ES-I3 (cell line): ENCODE measurements around the gene TRDMT1.

Source experiments
- H3K36me3 ChIP-seq: 2 replicates; pipeline ENCODE4 v1.6.1; 2013; ENCODE audit warnings: mild to moderate bottlenecking, low read length, control low read depth, moderate library complexity; ENCODE audit not compliant: insufficient read depth
- H3K4me1 ChIP-seq: 2 replicates; pipeline ENCODE4 v1.6.1; 2013; ENCODE audit warnings: mild to moderate bottlenecking, control low read depth, low read length; ENCODE audit not compliant: insufficient read depth
- H3K9ac ChIP-seq: 2 replicates; pipeline ENCODE4 v1.6.1; 2013; ENCODE audit warnings: low read depth, mild to moderate bottlenecking, low read length, moderate library complexity
- H3K9me3 ChIP-seq: 2 replicates; pipeline ENCODE4 v1.6.1; 2013; ENCODE audit warnings: mild to moderate bottlenecking, low read length, moderate library complexity; ENCODE audit not compliant: control insufficient read depth, insufficient read depth

The TRDMT1 gene

DNA sequence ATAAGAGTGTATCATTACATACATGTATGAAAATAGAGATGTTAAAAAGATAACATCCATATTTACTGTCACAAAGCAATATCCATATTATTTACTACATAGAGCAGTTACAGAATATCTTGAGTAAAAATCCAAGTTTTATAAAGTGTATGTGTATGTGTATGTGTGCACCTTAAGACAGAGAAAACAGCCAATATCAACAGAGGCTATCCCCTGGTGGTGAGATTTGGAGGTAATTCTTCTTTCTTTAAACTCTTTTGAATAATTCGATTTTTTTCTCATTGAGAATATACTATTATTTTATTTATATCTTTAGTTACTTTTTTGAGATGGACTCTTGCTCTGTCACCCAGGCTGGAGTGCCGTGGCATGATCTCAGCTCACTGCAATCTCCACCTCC is 18.4 kb downstream of the TRDMT1 start:
- no peak overlapping the region for H3K9ac ChIP-seq
- H3K36me3 ChIP-seq, result no peaks in the 10 kb centered on the region
- peaks cover 8% of the 10 kb centered on the region; the same call in 1 of the 2 replicates for H3K4me1 ChIP-seq
- H3K9me3 ChIP-seq, result no peaks in the 10 kb centered on the region

DNA sequence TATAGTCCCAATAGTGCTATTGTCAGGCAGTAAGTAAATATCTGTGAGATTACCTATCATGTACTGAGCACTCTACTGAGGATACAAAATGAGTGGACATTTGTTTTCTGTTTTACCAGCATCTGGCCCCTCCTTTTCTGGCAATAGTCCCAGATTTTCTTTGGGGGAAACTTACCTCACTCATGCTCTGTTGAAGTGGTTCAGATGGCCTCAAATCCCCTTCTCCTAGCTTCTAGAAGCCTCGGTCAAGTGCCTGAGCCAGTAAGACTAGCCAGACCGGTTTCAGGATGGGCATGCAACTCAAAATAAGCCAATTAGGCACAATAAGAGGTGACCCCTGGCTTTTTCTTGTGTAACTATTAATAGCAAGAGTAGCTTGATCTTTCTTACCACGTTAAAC is 19.7 kb downstream of the TRDMT1 start:
- H3K9me3 ChIP-seq, result no peaks in the 10 kb centered on the region
- H3K4me1 ChIP-seq, result peaks cover 8% of the 10 kb centered on the region; the same call in 1 of the 2 replicates
- no peak overlapping the region for H3K9ac ChIP-seq
- H3K36me3 ChIP-seq, result no peaks in the 10 kb centered on the region

DNA sequence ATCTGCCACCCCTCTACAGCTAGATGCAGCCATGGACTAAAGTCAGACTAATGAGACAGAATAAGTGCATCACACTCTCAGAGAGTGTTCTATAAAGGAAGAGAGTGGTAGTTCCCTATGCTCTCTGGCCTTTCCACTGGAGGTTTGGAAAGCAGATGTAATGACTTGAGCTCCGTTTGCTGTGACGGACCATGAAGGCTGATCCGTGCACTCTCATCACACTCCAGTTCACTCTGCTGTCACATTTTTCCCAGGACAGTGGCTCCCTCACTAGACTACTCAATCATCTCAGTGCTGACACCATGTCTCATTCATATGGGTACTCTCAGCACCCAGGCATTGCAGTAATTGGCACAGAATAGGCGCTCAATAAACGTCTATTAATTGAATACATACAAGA is 20.4 kb downstream of the TRDMT1 start:
- no peaks in the 10 kb centered on the region for H3K9me3 ChIP-seq
- H3K4me1 ChIP-seq, result peaks cover 8% of the 10 kb centered on the region; the same call in 1 of the 2 replicates
- H3K9ac ChIP-seq, result no peak overlapping the region
- no peaks in the 10 kb centered on the region for H3K36me3 ChIP-seq

DNA sequence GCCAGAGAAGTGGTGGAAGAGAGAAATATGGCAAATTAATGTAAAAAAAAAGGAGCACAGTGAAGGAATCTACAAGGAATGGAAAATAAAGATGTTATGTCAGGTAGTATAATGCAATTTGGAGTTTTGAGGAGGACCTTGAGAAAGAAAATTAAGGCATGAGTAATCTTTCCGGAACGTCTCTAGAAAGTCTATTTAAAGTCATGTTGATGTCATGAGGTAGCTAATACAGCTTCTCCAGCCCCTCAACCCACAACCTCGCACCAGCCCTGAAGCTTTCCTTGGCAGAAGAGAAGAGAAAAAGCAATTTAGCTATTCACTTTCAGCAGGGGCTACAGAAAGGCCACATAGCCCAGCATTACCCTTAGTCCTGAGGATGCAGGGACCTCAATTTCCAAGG is 22.5 kb downstream of the TRDMT1 start:
- H3K36me3 ChIP-seq, result no peaks in the 10 kb centered on the region
- peaks cover 13% of the 10 kb centered on the region for H3K4me1 ChIP-seq
- H3K9me3 ChIP-seq, result no peaks in the 10 kb centered on the region
- no peak overlapping the region for H3K9ac ChIP-seq

DNA sequence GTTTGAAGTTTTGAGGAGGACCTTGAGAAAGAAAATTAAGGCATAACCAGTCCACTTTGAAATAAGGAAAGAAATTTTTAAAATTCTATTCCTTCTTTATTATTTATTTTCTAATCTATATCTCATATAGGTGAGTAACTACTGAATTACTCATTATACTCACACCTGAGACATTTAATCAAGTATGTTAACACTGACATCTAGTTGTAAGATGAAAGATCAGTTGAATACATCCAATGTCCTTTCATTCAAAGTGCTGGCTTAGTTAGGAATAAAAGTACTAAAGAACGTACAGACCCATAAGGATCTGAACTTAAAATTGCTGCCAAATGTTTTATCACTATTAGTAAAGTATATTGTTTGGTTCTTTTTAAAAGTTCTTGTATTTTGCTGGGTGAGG is 23.5 kb downstream of the TRDMT1 start:
- Histone ChIP-seq H3K36me3 (no peaks in the 10 kb centered on the region; the same call in 1 of the 2 replicates), H3K9me3 (no peaks in the 10 kb centered on the region), H3K9ac (no peak overlapping the region), H3K4me1 (peaks cover 13% of the 10 kb centered on the region)

DNA sequence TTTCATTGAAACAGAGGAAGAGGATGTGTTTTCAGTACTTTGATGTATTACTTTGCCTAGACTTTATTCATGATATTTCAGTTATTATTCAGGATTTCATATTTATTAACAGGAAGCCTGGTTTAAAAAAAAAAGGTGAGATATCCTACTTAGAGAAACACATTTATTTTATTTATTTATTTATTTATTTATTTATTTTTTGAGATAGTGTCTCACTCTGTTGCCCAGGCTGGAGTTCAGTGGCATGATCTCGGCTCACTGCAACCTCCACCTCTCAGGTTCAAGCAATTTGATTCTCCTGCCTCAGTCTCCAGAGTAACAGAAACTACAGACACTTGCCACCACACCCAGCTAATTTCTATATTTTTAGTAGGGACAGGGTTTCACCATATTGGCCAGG is 24.5 kb downstream of the TRDMT1 start:
- peaks cover 10% of the 10 kb centered on the region for H3K4me1 ChIP-seq
- H3K36me3 ChIP-seq, result no peaks in the 10 kb centered on the region; the same call in 1 of the 2 replicates
- H3K9me3 ChIP-seq, result no peaks in the 10 kb centered on the region
- H3K9ac ChIP-seq, result no peak overlapping the region

DNA sequence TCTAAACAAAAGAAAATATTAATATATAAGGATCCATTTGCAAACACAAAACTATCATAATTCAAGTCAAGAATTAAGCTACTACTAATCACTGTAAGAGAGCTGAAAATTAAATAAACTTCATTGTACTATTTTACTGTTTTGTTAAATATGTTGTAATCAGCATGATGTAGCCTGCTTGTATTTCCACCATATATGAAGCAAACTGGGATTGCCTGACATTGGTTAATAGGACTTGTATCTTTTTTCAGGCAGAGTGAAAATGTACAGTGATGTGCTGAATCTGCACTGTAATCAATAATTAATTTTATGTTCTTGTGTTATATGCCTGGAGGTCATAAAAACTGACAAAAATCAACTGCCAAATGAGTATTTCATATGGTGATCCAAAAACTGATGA is 25.4 kb downstream of the TRDMT1 start:
- Histone ChIP-seq H3K9me3 (no peaks in the 10 kb centered on the region), H3K36me3 (no peaks in the 10 kb centered on the region; the same call in 1 of the 2 replicates), H3K9ac (no peak overlapping the region)

DNA sequence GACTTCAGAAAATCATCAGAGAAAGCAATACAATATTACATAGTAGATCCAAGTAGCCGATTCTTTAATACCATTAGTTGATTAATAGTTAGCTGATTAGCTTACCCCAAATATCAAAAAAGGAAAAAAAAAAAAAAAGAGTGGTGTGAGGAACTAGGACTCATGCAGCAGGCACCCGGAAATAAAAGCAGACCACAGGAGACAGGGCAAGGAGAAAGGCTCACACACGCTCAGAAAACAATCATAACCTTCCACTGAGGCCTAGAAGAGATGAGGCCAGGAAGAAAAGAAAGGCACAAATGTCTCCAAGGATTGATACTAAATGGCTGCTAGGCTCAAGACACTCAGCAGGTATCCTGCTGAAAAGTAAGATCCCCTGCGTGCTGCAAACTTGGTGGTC is 25.9 kb downstream of the TRDMT1 start:
- no peaks in the 10 kb centered on the region; the same call in 1 of the 2 replicates for H3K36me3 ChIP-seq
- no peaks in the 10 kb centered on the region for H3K9me3 ChIP-seq
- peaks cover 6% of the 10 kb centered on the region for H3K4me1 ChIP-seq
- H3K9ac ChIP-seq, result no peak overlapping the region

More for the DNA sequence above, 25.4 kb downstream of the TRDMT1 start:
- peaks cover 6% of the 10 kb centered on the region for H3K4me1 ChIP-seq

DNA sequence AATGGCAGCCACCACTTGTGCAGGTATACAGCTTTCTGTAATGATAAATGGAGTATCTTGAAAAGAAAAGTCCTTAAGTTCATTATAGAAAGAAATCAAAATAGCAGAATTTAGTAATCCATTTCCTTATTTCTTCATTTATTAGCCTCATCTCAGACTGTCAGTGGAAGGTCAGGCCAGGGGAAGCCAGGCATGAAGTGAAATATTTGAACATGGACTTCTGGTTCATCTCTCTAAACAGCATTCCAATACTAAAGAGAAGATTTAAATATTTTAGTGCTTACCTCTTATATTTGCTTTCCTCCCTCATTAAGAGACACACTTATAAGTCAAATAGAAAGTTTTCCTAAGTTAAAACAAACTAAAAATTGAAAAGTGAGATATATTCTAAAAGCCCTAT is 26.8 kb downstream of the TRDMT1 start:
- Histone ChIP-seq H3K9me3 (no peaks in the 10 kb centered on the region), H3K9ac (no peak overlapping the region), H3K4me1 (peaks cover 6% of the 10 kb centered on the region), H3K36me3 (no peaks in the 10 kb centered on the region; the same call in 1 of the 2 replicates)

DNA sequence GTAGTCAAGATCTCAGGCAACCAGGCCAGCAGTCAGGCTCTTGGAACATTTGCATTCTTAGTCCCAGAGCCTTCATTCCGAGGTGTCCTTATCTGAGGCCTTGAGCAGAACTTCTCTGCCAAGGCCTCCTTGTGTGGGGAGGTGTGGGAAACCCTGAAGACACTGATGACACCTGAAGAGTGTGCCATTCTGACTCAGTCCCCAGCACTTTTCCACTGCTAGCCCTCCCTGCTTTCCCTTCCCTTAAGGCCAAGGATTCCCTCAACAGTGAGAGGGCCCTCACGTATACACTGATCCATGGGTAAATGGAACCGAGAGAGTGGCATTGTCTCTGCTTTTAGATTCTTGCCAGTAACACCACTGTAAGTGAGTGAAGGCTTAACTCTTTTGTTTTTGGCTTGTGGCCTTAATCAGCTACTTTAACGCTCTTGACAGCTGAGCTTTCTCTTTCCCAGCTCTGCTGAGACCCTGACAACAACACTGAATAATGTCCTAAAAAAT is 30.3 kb downstream of the TRDMT1 start:
- Histone ChIP-seq H3K9ac (no peak overlapping the region), H3K36me3 (no peaks in the 10 kb centered on the region; the same call in 1 of the 2 replicates), H3K4me1 (peaks cover 6% of the 10 kb centered on the region), H3K9me3 (no peaks in the 10 kb centered on the region)

DNA sequence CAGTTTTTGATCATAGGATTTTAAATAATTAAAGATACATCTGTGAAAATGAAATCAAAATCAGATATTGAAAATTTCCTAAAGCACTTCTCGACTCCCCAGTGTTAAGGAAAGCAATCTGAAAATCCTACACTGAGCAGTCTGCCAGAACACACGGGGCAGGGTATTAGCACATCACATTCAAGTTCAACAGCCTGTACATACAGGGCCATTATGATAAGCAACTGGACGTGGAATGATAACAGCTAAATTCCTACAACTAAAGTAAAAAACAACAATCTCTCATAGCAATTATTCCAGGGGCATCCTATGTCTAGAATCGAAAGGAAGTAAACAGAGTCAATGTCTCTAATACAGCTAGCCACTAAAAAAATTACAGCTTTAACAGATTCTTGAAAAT is 31.7 kb downstream of the TRDMT1 start:
- H3K9ac ChIP-seq, result no peak overlapping the region

DNA sequence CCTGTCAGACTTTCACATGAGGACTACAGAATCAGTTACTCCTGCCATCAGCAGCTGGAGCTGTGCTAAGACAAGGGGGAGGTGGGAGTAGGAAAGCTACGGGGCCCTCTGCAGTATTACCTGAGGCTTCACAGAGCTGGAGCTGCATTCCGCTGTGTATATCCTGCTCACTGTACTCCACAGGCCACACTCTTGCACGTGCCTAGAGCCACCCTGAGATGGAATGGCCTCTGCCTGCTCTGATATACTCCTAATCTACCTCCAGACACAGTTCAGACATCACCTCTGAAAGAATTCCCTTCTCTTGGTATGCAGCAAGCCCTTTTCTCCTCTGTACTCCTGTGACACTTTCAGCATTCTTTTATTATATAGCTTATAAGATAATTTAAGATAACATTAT is 34.8 kb downstream of the TRDMT1 start:
- H3K9ac ChIP-seq, result no peak overlapping the region
- no peaks in the 10 kb centered on the region for H3K4me1 ChIP-seq
- H3K36me3 ChIP-seq, result no peaks in the 10 kb centered on the region

More for the DNA sequence above, 31.7 kb downstream of the TRDMT1 start:
- Histone ChIP-seq H3K9me3 (no peaks in the 10 kb centered on the region), H3K4me1 (no peaks in the 10 kb centered on the region), H3K36me3 (no peaks in the 10 kb centered on the region; the same call in 1 of the 2 replicates)

DNA sequence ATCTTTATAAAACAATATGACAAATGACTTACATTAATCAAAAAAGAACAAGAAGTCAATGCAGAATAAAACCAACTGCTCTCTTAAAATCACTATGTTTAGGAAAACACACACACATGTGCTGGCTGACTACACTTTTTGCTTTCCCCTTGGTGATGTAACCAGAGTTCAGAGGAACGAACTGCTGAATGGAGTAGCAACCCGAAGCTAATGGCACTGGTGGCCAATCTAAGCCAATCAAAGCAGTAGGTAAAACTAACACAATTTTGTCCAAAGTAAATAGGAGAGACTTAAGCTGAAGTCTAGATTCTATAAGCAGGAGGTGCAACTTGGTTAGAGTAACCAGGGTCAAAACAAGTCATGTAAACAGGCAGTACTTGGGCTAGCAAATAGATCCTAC is 38.6 kb downstream of the TRDMT1 start:
- Histone ChIP-seq H3K4me1 (no peaks in the 10 kb centered on the region), H3K36me3 (no peaks in the 10 kb centered on the region), H3K9ac (no peak overlapping the region), H3K9me3 (no peaks in the 10 kb centered on the region)

More for the DNA sequence above, 34.8 kb downstream of the TRDMT1 start:
- H3K9me3 ChIP-seq, result no peaks in the 10 kb centered on the region

DNA sequence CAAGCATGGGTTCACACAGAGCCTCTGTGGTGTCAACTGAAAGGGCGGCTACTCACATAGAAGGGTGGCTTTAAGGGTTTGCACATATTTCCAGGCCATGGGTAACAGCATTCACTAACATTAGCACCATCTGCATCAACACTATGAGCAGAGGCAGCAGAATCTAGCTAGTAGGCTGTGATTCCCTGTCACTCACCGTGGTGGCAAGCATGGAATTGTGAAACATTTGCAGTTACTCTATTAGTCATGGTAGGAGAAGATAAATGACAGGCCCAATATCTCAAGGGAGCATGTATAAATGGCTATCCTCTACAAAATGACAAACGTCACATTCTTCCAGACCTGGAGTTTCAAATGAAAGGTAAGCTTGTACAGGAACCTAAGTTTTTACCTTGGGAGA is 39.7 kb downstream of the TRDMT1 start:
- Histone ChIP-seq H3K9me3 (no peaks in the 10 kb centered on the region), H3K4me1 (no peaks in the 10 kb centered on the region), H3K36me3 (no peaks in the 10 kb centered on the region), H3K9ac (no peak overlapping the region)

DNA sequence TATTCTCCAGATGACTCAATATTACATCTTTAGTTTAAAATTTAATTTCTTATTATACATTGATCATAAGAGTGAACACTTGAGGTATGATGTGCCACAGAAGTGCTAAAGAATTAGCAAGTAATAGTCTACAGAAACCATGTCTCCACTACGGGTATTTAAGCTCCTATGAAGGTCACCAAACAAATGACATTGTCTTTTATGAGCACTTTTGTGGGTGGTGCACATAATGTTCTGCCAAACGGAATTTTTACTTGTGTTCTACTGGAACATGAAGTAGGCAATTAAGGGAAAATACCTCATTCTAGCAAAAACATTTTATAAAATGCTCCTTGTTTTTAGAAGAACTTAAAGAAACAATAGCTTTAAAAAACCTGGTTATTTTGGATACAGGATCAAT is 44.4 kb downstream of the TRDMT1 start:
- H3K9ac ChIP-seq, result no peak overlapping the region

DNA sequence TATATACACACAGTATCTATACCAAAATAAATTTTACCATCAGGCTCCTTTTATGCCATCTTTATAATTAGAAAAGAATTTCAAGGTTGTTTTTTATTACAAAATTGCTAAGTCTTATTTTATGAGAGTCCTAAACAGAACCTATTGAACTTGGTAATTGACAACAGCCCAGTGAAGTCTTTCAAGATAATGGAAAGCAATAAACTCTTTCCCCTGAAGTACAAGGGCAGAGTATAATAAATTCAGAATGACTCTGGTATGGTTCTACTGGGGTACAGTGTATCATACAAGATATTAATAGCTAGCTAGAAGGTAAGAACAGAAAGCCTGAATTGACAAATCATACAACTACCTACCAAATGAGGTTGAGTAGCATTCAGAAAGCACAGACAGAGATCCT is 45.6 kb downstream of the TRDMT1 start:
- Histone ChIP-seq H3K9ac (no peak overlapping the region), H3K9me3 (no peaks in the 10 kb centered on the region), H3K4me1 (no peaks in the 10 kb centered on the region), H3K36me3 (no peaks in the 10 kb centered on the region)

More for the DNA sequence above, 44.4 kb downstream of the TRDMT1 start:
- Histone ChIP-seq H3K9me3 (no peaks in the 10 kb centered on the region), H3K4me1 (no peaks in the 10 kb centered on the region), H3K36me3 (no peaks in the 10 kb centered on the region)
